NCI-H524 (cell line): ENCODE data around the gene GPR42.
"Not testable (repeated sequence)": the region's sequence is repeated elsewhere in the genome, so short reads cannot be mapped to it uniquely, and the experiment has no call there.

ENCODE experiments used
- DNase-seq, 2 experiments: peaks; one replicate each; lab custom pipeline; 2025; lab: John Stamatoyannopoulos, UW

Gene GPR42

GRCh38 chr19:35347171-35347929 is 23.5 kb upstream of the GPR42 start, which contains the start of gene FFAR1:
Gene FFAR1 (plus strand): TSS chr19:35347902. CDS start chr19:35351552, 3,650 bp downstream.
- DNase-seq, result no peak

DNA sequence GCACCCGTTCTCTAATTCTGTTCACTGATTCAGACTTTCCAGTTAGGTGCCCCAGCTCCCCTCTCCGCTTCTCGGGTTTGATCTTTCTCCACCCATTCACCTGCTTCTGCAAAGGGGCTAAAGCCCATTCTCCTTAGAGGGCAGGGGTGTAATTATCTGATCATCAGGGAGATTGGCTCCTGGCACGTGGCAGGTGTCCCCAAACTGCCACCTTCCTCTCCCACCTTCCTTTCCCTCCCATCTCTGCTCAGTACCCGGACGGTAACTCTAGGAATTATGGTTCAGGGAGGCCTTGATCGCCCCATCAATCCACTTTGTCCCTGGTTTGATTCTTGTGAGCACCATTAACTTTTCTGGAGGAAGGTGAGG is 23.0 kb upstream of the GPR42 start:
- no peak for DNase-seq

GRCh38 chr19:35348911-35349611 is 21.8 kb upstream of the GPR42 start:
- DNase-seq, result no peak

DNA sequence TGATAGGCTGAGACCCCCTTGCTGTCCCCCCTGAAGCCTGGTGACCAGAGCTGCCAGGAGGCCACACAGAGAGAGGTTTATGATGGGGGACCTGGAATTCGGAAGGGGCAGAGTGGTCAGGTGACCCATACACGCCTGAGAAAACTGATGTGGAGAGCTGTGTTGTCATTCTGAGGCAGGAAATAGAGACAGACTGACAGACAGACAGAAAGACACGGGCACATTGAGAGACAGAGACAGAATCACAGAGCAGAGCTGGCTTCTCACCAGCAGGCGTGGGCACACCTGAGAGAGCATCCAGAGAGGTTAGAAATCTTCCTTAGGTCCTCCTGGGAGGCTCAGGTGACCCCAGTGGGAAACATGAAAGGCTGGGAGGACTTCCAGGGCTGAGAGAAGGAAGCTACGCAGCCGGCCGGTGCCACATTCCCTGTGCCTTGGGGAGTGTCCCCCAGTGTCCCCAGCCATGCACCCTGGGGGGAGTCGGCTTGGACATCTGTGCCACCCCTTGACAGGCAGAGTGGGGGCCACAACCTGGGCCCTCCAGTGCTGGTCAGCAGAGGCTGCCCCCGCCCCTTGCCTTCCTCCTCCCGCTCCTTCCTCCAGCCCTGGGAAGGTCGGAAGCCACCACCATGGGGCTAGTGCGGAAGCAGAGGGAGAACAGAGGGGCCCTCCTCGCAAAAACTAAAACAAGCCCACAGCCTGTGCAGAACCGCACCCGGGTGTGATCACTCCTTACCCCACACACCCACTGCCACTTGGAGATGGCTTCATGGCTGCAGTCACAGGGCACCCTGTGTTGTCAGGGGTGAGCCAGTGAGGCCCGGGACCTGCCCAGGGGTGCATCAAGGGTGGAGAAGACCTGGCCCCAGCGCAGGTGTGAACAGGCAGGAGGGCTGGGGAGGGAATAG is 21.0 kb upstream of the GPR42 start:
- DNase-seq, result no peak

DNA sequence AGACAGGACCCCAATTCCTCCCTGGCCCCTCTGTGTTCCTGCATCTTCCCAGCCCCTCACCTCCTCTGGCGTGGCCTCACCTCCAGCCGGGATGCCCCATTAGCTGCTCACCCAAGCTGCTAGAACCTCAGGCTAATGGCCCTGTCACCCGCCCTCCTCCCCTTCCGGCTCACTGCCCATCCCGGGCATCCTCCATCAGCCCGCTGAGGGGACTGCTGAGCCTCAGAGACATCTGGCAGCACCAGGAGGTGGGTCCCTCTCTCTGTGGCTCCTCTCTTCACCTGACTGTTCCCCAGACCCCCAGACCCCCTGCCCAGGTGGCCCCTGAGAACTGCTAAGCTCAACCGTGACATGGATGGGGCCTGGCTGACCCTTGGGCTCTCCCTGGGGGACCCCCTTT is 20.3 kb upstream of the GPR42 start:
- no peak for DNase-seq

DNA sequence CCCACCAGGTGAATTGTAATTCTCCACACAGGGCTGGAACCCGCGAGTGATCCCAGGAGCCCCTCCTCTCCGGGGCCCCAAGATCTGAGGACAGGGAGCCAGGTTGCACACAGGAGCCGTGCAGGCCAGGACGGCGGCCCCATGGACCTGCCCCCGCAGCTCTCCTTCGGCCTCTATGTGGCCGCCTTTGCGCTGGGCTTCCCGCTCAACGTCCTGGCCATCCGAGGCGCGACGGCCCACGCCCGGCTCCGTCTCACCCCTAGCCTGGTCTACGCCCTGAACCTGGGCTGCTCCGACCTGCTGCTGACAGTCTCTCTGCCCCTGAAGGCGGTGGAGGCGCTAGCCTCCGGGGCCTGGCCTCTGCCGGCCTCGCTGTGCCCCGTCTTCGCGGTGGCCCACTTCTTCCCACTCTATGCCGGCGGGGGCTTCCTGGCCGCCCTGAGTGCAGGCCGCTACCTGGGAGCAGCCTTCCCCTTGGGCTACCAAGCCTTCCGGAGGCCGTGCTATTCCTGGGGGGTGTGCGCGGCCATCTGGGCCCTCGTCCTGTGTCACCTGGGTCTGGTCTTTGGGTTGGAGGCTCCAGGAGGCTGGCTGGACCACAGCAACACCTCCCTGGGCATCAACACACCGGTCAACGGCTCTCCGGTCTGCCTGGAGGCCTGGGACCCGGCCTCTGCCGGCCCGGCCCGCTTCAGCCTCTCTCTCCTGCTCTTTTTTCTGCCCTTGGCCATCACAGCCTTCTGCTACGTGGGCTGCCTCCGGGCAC is 19.3 kb upstream of the GPR42 start:
- no peak for DNase-seq

DNA sequence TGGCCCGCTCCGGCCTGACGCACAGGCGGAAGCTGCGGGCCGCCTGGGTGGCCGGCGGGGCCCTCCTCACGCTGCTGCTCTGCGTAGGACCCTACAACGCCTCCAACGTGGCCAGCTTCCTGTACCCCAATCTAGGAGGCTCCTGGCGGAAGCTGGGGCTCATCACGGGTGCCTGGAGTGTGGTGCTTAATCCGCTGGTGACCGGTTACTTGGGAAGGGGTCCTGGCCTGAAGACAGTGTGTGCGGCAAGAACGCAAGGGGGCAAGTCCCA is 18.8 kb upstream of the GPR42 start:
- no peak for DNase-seq

DNA sequence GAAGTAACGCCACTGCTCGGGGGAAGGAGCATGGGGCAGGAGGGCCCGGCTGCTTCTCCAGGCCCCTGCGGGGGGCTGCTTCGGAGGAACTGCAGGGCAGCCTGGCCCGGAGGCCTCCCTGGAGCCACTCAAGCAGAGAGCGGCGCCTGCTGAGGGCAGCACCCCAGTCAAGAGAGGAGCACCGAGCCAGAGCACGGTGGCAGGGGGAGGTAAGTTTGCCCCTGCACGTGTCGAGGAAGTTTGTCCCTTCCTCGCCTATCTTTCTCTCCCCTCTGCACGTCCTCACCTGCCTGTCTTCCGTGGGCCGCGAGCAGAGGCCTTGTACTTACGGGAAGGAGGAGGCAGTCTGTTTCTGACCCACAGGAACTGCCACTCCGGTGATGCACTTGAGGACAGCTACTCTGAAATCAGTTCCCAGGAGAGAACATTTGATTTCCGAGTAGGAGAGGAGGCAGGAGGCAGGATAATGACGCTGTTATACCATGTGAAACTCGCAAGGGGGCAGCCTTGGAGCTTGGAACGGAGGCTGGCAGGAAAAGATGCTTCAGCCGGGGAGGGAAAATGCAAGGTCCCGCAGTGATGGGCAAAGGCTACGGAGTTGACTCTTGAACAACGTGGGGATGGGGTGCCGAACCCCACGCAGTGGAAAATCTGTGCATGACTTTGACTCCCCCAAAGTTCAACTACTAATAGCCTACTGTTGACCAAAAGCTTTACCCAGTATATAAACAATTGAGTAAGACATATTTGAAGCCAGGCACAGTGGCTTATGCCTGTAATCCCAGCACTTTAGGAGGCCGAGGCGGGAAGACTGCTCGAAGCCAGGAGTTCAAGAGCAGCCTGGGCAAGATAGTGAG is 18.2 kb upstream of the GPR42 start:
- peak; percentile 66 to 74 for DNase-seq

GRCh38 chr19:35353635-35354034 is 17.2 kb upstream of the GPR42 start:
- DNase-seq, result no peak

GRCh38 chr19:35354898-35355297 is 16.0 kb upstream of the GPR42 start:
- DNase-seq, result no peak

- DNase-seq, result no peak
Measured at GRCh38 chr19:35355791-35356460, 14.9 kb upstream of the GPR42 start.

- peak; percentile 31 to 57 for DNase-seq
Measured at GRCh38 chr19:35357867-35358573, 12.8 kb upstream of the GPR42 start, which contains the start of gene FFAR3. Gene FFAR3 (plus strand): TSS chr19:35358460. CDS start chr19:35358891, 431 bp downstream.

DNA sequence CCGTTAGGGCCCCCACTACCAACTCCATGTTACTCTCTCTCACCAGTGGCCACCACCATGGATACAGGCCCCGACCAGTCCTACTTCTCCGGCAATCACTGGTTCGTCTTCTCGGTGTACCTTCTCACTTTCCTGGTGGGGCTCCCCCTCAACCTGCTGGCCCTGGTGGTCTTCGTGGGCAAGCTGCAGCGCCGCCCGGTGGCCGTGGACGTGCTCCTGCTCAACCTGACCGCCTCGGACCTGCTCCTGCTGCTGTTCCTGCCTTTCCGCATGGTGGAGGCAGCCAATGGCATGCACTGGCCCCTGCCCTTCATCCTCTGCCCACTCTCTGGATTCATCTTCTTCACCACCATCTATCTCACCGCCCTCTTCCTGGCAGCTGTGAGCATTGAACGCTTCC is 12.0 kb upstream of the GPR42 start:
- not testable (repeated sequence) for DNase-seq

DNA sequence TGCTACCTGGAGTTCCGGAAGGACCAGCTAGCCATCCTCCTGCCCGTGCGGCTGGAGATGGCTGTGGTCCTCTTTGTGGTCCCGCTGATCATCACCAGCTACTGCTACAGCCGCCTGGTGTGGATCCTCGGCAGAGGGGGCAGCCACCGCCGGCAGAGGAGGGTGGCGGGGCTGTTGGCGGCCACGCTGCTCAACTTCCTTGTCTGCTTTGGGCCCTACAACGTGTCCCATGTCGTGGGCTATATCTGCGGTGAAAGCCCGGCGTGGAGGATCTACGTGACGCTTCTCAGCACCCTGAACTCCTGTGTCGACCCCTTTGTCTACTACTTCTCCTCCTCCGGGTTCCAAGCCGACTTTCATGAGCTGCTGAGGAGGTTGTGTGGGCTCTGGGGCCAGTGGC is 11.5 kb upstream of the GPR42 start:
- DNase-seq, result not testable (repeated sequence)

DNA sequence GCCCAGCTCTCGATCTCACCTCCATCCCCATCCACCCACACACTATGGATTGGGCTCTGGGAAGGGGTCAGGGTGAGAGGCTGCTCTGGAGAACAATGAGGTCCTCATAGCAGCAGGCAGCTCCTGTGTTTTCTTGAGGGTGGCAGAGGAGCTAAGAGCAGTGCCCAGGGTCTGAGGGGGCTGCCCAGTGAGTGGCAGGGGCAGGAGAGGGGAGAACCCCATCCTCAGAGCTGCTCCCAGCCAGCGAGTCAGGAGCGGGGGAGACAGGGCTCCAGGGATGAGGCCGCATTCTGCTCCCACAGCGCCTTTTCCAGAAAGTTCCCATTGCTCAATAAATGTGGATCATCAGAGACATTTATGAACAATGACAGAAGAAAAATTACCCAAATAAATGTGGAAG is 10.8 kb upstream of the GPR42 start:
- DNase-seq, result not testable (repeated sequence)

DNA sequence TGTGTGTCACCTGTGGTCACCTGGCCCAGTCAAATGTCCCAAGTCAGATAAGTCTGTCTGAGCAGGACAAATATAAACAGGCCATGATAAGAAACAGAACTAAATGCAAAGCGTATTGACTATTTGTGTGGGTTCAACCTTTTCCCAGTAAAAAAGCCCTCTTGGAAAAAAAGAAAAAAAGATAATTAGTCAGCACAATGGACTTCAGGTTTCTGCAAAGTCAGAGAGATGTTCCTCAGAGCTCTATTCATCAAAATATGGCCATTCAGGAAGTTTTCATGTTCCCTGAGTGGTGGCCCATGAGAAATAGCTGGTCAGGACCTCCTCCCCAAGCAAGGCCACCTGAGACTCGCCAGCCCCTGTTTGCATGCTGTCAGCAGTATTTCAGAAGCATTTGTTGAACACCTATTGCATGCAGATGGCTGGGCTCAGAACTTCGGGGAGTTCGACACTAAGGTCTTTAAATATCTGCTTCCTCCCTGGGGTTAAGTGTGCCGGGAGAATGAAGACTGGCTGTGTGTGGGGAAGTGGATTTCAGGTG is 9.9 kb upstream of the GPR42 start:
- DNase-seq, result no peak

DNA sequence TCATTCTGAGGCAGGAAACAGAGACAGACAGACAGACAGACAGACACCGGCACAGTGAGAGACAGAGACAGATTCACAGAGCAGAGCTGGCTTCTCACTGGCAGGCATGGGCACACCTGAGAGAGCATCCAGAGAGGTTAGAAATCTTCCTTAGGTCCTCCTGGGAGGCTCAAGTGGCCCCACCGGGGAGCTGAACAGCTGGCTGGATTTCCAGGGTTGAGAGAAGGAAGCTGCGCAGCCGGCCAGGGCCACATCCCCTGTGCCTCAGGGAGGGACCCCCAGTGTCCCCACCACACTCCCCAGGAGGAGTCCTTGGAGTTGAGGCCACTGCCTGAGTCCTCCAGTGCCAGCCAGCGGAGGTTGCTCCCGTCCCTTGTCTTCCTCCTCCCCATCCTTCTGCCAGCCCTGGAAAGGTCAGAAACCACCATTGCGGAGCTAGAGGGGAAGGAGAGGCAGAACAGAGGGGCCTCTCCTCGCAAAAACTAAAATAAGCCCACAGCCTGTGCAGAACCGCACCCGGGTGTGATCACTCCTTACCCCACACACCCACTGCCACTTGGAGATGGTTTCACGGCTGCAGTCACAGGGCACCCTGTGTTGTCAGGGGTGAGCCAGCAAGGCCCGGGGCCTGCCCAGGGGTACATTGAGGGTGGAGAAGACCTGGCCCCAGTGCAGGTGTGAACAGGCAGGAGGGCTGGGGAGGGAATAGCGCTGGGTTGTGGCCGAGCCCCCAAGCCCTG is 8.4 kb upstream of the GPR42 start:
- no peak for DNase-seq

GRCh38 chr19:35363001-35363590 is 7.8 kb upstream of the GPR42 start:
- DNase-seq, result no peak
